Vagina (tissue), 2 donors: ENCODE measurements around the gene GHRL.

Source experiments
- POLR2A ChIP-seq, 2 donors: fragments of 450-650 bp; IDR thresholded peaks; one replicate each; pipeline ENCODE4 v1.6.1; 2017; ENCODE audit warnings: antibody characterized with exemption in 2 of 2, mild to moderate bottlenecking in 2 of 2, moderate library complexity in 2 of 2
- TF ChIP-seq, protein P1 (sequence below), 3 experiments: fragments of 450-650 bp in 2 of 3; fragments of 200-600 bp in 1 of 3; sonication (generic) in 1 of 3; IDR thresholded peaks; one replicate each; pipeline ENCODE4 v1.5.1; 2017 to 2019; ENCODE audit warnings: antibody characterized with exemption in 3 of 3, mild to moderate bottlenecking in 2 of 3, moderate library complexity in 2 of 3

DNA sequence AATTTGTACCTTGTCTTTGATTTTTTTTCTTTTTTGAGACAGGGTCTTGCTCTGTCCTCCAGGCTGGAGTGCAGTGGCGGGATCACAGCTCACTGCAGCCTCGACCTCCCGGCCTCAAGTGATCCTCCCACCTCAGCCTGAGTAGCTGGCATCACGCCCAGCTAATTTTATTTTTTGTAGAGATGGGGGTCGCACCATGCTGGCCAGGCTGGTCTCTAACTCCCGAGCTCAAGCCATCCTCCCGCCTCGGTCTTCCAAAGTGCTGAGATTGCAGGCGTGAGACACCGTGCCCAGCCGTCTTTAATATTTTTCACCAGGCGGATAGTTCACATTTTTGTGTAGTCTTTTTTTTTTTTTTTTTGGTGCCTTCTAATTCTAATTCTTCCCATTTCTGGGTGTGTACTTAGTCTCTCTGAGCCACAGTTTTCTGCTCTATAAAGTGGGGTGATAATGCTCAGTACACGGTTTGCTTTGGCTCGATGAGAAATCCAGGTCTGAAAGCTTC is 45.0 kb downstream of the GHRL start:
- TF ChIP-seq, protein P1, sequence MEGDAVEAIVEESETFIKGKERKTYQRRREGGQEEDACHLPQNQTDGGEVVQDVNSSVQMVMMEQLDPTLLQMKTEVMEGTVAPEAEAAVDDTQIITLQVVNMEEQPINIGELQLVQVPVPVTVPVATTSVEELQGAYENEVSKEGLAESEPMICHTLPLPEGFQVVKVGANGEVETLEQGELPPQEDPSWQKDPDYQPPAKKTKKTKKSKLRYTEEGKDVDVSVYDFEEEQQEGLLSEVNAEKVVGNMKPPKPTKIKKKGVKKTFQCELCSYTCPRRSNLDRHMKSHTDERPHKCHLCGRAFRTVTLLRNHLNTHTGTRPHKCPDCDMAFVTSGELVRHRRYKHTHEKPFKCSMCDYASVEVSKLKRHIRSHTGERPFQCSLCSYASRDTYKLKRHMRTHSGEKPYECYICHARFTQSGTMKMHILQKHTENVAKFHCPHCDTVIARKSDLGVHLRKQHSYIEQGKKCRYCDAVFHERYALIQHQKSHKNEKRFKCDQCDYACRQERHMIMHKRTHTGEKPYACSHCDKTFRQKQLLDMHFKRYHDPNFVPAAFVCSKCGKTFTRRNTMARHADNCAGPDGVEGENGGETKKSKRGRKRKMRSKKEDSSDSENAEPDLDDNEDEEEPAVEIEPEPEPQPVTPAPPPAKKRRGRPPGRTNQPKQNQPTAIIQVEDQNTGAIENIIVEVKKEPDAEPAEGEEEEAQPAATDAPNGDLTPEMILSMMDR (IDR thresholded peaks at IDR 0.05) = no peak
- no peak for TF ChIP-seq POLR2A (IDR thresholded peaks at IDR 0.05)
